Measurements from ENCODE around the gene HKDC1. TPM values are rescaled to one million over a fixed set of nuclear protein-coding genes. Genes with fewer than 3 reads are reported as not detected.
A peak's percentile ranks its signal among the peaks of the same experiment; 100 is the strongest.
"Not testable (repeated sequence)": the region's sequence is repeated elsewhere in the genome, so short reads cannot be mapped to it uniquely, and the experiment has no call there.

The HKDC1 gene
- total RNA-seq, 2 experiments from 2014 or later: 1.4 to 1.8 TPM

- Mint-ChIP-seq H3K4me3 (no peak overlapping the region), H3K9me3 (ENCODE audit: insufficient read depth) (no peaks in the 10 kb centered on the region), H3K36me3 (ENCODE audit: low read depth) (no peaks in the 10 kb centered on the region), H3K27ac (no peak overlapping the region), H3K4me1 (ENCODE audit: low read depth) (peaks cover 21% of the 10 kb centered on the region), H3K27me3 (ENCODE audit: low read depth) (no peaks in the 10 kb centered on the region)
- ChIA-PET CTCF (interaction anchor here (1.7 to 2.8 kb wide), 2 partner anchors 150 to 161 kb away, joined by 4 to 11 read pairs; no protein-coding TSS in a partner anchor), POLR2A (no interaction called here)
- DNase-seq: no peak
- ATAC-seq: no peak
Measured at GRCh38 chr10:69243817-69244216, 23.7 kb downstream of the HKDC1 start.

- no peak overlapping the region for H3K4me3 Mint-ChIP-seq
- ChIA-PET POLR2A (no interaction called here), CTCF (no interaction called here)
- H3K9me3 Mint-ChIP-seq (ENCODE audit: insufficient read depth): no peaks in the 10 kb centered on the region
- no peaks in the 10 kb centered on the region for H3K36me3 Mint-ChIP-seq (ENCODE audit: low read depth)
- peaks cover 6% of the 10 kb centered on the region for H3K4me1 Mint-ChIP-seq (ENCODE audit: low read depth)
- no peak for ATAC-seq
- no peak overlapping the region for H3K27ac Mint-ChIP-seq
- no peak for DNase-seq
- H3K27me3 Mint-ChIP-seq (ENCODE audit: low read depth): no peaks in the 10 kb centered on the region
Measured at GRCh38 chr10:69246036-69246435, 25.9 kb downstream of the HKDC1 start.

- H3K27me3 Mint-ChIP-seq (ENCODE audit: low read depth): no peaks in the 10 kb centered on the region
- ChIA-PET POLR2A (no interaction called here), CTCF (interaction anchor here (1.2 kb wide), 1 partner anchor 14 kb away, joined by 3 read pairs; no protein-coding TSS in a partner anchor)
- H3K27ac Mint-ChIP-seq: no peak overlapping the region
- no peaks in the 10 kb centered on the region for H3K9me3 Mint-ChIP-seq (ENCODE audit: insufficient read depth)
- ATAC-seq: no peak
- H3K4me1 Mint-ChIP-seq (ENCODE audit: low read depth): peaks cover 3% of the 10 kb centered on the region
- DNase-seq: no peak
- no peak overlapping the region for H3K4me3 Mint-ChIP-seq
- H3K36me3 Mint-ChIP-seq (ENCODE audit: low read depth): no peaks in the 10 kb centered on the region
Measured at GRCh38 chr10:69246581-69247312, 26.6 kb downstream of the HKDC1 start.

DNA sequence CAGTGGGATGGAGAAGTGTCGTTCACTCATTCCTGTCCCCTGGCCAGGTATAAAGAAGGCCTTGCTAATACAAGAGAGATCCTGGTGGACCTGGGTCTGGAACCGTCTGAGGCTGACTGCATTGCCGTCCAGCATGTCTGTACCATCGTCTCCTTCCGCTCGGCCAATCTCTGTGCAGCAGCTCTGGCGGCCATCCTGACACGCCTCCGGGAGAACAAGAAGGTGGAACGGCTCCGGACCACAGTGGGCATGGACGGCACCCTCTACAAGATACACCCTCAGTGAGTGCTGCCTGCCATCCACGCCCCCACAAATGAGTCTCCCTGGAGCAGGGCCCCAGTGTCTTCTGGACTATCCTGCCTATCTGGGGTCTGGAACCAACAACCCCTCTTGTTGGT is 27.2 kb downstream of the HKDC1 start:
- H3K4me1 Mint-ChIP-seq (ENCODE audit: low read depth): no peaks in the 10 kb centered on the region
- ChIA-PET POLR2A (no interaction called here), CTCF (interaction anchor here (1.2 kb wide), 1 partner anchor 15 kb away, joined by 3 read pairs; no protein-coding TSS in a partner anchor)
- no peak for DNase-seq
- no peak overlapping the region for H3K27ac Mint-ChIP-seq
- no peak for ATAC-seq
- no peaks in the 10 kb centered on the region for H3K27me3 Mint-ChIP-seq (ENCODE audit: low read depth)
- H3K36me3 Mint-ChIP-seq (ENCODE audit: low read depth): no peaks in the 10 kb centered on the region
- H3K9me3 Mint-ChIP-seq (ENCODE audit: insufficient read depth): no peaks in the 10 kb centered on the region
- no peak overlapping the region for H3K4me3 Mint-ChIP-seq

DNA sequence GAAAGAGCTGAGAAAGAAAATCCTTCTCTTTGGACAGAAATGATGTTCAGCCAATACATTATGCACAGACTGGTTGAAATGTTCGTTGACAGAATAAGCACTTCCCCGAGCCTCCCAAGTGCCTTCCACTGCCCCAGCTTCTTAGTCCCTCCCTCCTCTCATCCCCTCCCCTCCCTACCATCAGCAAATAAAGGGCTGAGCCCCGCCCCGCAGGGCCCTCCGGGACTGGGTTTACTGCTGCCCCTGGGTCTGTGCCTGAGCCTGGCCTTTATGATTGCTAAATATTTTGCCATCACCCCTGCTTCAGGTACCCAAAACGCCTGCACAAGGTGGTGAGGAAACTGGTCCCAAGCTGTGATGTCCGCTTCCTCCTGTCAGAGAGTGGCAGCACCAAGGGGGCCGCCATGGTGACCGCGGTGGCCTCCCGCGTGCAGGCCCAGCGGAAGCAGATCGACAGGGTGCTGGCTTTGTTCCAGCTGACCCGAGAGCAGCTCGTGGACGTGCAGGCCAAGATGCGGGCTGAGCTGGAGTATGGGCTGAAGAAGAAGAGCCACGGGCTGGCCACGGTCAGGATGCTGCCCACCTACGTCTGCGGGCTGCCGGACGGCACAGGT is 28.1 kb downstream of the HKDC1 start:
- no peak overlapping the region for H3K4me3 Mint-ChIP-seq
- H3K9me3 Mint-ChIP-seq (ENCODE audit: insufficient read depth): no peaks in the 10 kb centered on the region
- H3K27ac Mint-ChIP-seq: no peak overlapping the region
- DNase-seq (no peak), ATAC-seq (no peak)
- H3K4me1 Mint-ChIP-seq (ENCODE audit: low read depth): no peaks in the 10 kb centered on the region
- POLR2A ChIA-PET: interaction anchor here (0.7 kb wide), 1 partner anchor 15 kb away, joined by 3 read pairs; no protein-coding TSS in a partner anchor
- no peaks in the 10 kb centered on the region for H3K36me3 Mint-ChIP-seq (ENCODE audit: low read depth)
- CTCF ChIA-PET: interaction anchor here (1.2 kb wide), 1 partner anchor 16 kb away, joined by 3 read pairs; no protein-coding TSS in a partner anchor
- H3K27me3 Mint-ChIP-seq (ENCODE audit: low read depth): no peaks in the 10 kb centered on the region

- POLR2A ChIA-PET: no interaction called here
- no peaks in the 10 kb centered on the region for H3K4me1 Mint-ChIP-seq (ENCODE audit: low read depth)
- no peak overlapping the region for H3K27ac Mint-ChIP-seq
- DNase-seq (no peak), ATAC-seq (no peak)
- H3K36me3 Mint-ChIP-seq (ENCODE audit: low read depth): no peaks in the 10 kb centered on the region
- H3K9me3 Mint-ChIP-seq (ENCODE audit: insufficient read depth): no peaks in the 10 kb centered on the region
- CTCF ChIA-PET: no interaction called here
- H3K4me3 Mint-ChIP-seq: no peak overlapping the region
- H3K27me3 Mint-ChIP-seq (ENCODE audit: low read depth): no peaks in the 10 kb centered on the region
Measured at GRCh38 chr10:69250041-69250440, 29.9 kb downstream of the HKDC1 start.

DNA sequence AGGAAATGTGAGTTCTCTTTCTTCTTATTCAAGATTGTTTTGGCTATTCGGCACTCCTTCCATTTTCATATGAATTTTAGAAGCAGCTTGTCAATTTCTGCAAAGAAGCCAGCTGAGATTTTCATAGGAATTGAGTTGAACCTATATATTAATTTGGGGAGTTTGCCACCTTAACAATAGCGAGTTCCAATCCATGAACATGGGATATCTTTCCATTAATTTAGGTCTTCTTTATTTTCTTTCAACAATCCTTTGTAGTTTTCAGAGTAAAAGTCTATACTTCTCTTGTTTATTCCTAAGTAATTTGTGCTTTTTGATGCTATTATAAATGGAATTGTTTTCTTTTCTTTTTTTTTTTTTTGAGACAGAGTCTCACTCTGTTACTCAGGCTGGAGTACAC is 31.3 kb downstream of the HKDC1 start:
- ATAC-seq; POLR2A ChIA-PET; DNase-seq; H3K27me3 Mint-ChIP-seq (ENCODE audit: low read depth); H3K27ac Mint-ChIP-seq; CTCF ChIA-PET; H3K9me3 Mint-ChIP-seq (ENCODE audit: insufficient read depth); H3K4me3 Mint-ChIP-seq; H3K36me3 Mint-ChIP-seq (ENCODE audit: low read depth); H3K4me1 Mint-ChIP-seq (ENCODE audit: low read depth): not testable (repeated sequence)

DNA sequence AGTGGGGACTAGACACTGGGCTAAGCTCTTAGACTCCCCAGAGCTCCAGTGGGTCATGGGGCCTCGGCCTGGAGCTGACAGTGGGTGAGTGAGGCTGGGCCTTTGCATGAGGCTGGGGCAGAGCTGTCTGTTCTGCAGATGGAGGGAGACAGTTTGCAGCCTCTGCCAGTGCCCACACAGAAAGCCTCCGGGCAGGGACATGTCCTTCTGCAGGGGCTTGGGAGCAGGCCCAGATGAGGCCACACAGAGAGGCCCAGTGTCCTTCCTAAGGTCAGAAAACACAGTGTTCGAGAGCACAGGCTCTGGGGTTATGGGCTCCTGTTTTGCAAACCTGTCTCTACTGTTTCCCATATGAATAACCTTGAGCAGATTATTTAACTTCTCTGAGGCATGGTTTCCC is 33.0 kb downstream of the HKDC1 start:
- Mint-ChIP-seq H3K36me3 (ENCODE audit: low read depth) (no peaks in the 10 kb centered on the region), H3K4me1 (ENCODE audit: low read depth) (no peaks in the 10 kb centered on the region), H3K27me3 (ENCODE audit: low read depth) (no peaks in the 10 kb centered on the region), H3K9me3 (ENCODE audit: insufficient read depth) (no peaks in the 10 kb centered on the region), H3K27ac (no peak overlapping the region), H3K4me3 (no peak overlapping the region)
- no peak for ATAC-seq
- POLR2A ChIA-PET: interaction anchor here (1.0 kb wide), 1 partner anchor 276 kb away, joined by 3 read pairs; no protein-coding TSS in a partner anchor
- CTCF ChIA-PET: interaction anchor here (0.6 kb wide), 1 partner anchor 20 kb away, joined by 3 read pairs; no protein-coding TSS in a partner anchor
- no peak for DNase-seq

DNA sequence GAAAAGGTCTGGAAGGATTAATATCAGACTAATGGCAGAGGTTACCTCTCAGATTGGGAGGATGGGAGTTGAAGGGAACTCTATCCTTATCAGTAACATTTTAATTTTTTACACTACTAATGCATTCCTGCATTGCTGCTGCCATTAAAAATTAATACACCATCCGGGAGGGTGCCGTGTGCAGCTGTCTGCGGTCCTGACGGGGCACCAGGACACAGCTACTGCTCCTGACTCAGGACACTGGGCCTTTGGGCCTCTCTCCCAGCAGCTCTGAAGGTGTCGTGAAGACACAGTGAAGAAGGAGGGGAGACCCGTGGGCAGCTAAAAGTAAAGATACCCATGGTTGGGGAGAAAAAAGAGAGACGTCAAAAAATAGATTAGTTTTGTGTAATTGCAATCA is 34.7 kb downstream of the HKDC1 start:
- no peaks in the 10 kb centered on the region for H3K27me3 Mint-ChIP-seq (ENCODE audit: low read depth)
- H3K4me3 Mint-ChIP-seq: no peak overlapping the region
- H3K36me3 Mint-ChIP-seq (ENCODE audit: low read depth): no peaks in the 10 kb centered on the region
- H3K27ac Mint-ChIP-seq: no peak overlapping the region
- no peaks in the 10 kb centered on the region for H3K9me3 Mint-ChIP-seq (ENCODE audit: insufficient read depth)
- no peaks in the 10 kb centered on the region for H3K4me1 Mint-ChIP-seq (ENCODE audit: low read depth)
- ATAC-seq (no peak), DNase-seq (no peak)
- ChIA-PET POLR2A (no interaction called here), CTCF (no interaction called here)

DNA sequence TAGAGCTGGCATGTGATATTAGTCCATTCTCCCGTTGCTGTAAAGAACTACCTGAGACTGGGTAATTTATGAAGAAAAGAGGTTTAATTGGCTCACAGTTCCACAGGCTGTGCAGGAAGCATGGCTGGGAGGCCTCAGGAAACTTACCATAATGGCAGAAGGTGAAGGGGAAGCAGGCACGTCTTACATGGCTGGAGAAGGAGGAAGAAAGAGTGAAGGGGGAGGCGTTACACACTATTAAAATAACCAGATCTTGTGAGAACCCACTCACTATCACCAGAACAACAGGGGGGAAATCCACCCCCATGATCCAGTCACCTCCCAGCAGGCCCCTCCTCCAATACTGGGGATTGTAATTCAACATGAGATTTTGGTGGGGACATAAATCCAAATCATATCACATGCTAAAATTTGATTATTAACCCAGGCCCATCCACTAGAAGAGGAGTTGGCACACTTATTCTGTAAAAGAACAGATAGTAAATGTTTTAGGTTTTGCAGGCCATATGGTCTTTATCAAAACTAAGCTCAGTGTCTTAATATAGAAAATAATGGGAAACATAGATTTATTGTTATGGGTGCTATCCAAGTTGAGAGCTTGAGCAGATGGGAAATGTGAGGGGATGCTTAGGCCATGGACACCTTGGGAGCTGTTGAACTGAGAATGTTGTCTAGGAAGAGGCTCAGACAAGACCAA is 39.6 kb downstream of the HKDC1 start:
- Mint-ChIP-seq H3K27me3 (ENCODE audit: low read depth) (no peaks in the 10 kb centered on the region), H3K27ac (no peak overlapping the region), H3K4me1 (ENCODE audit: low read depth) (peaks cover 15% of the 10 kb centered on the region), H3K36me3 (ENCODE audit: low read depth) (no peaks in the 10 kb centered on the region), H3K9me3 (ENCODE audit: insufficient read depth) (no peaks in the 10 kb centered on the region), H3K4me3 (no peak overlapping the region)
- POLR2A ChIA-PET: no interaction called here
- ATAC-seq: no peak
- CTCF ChIA-PET: interaction anchor here (1.1 kb wide), 1 partner anchor 20 kb away, joined by 3 read pairs; no protein-coding TSS in a partner anchor
- DNase-seq: no peak

DNA sequence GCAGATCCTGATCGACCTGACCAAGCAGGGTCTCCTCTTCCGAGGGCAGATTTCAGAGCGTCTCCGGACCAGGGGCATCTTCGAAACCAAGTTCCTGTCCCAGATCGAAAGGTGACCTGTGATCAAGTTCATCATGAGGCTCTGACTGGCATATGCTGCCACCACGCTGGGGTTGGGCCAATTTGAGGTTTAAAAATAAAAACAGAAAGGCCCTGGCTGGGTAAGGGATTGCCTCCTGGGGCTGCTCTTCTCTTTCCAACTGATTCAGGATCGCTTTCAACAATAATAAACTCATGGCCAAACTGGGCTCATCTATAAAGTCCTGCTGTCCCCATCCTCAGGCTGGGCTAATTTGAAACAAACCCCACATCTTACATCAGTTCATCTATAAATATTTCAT is 41.1 kb downstream of the HKDC1 start:
- no peaks in the 10 kb centered on the region for H3K36me3 Mint-ChIP-seq (ENCODE audit: low read depth)
- H3K4me3 Mint-ChIP-seq: no peak overlapping the region
- POLR2A ChIA-PET: no interaction called here
- H3K27me3 Mint-ChIP-seq (ENCODE audit: low read depth): peaks cover 2% of the 10 kb centered on the region
- H3K4me1 Mint-ChIP-seq (ENCODE audit: low read depth): peaks cover 15% of the 10 kb centered on the region
- CTCF ChIA-PET: no interaction called here
- no peak overlapping the region for H3K27ac Mint-ChIP-seq
- ATAC-seq: no peak
- no peak for DNase-seq
- no peaks in the 10 kb centered on the region for H3K9me3 Mint-ChIP-seq (ENCODE audit: insufficient read depth)

- Mint-ChIP-seq H3K27me3 (ENCODE audit: low read depth) (peaks cover 4% of the 10 kb centered on the region), H3K36me3 (ENCODE audit: low read depth) (no peaks in the 10 kb centered on the region), H3K4me3 (no peak overlapping the region), H3K4me1 (ENCODE audit: low read depth) (peaks cover 15% of the 10 kb centered on the region), H3K9me3 (ENCODE audit: insufficient read depth) (no peaks in the 10 kb centered on the region), H3K27ac (peak overlapping the region; percentile 13)
- DNase-seq: no peak
- ATAC-seq: peak; percentile 27
- POLR2A ChIA-PET: no interaction called here
- CTCF ChIA-PET: no interaction called here
Measured at GRCh38 chr10:69262292-69262751, 42.2 kb downstream of the HKDC1 start.

All from activated CD8-positive, alpha-beta T cell treated with anti-CD3 and anti-CD28 coated beads, Interleukin-2, amount 10 ng/mL, durations not matched to agents 7 days and 5 days (primary cell).